HG02610 (cell line): ENCODE measurements around the gene RFWD3.

ENCODE experiments used
- ATAC-seq: cut with Tn5 transposase; IDR thresholded peaks from one replicate; pipeline ENCODE4 v1.9.1; 2021; ENCODE audit warnings: mild to moderate bottlenecking, moderate library complexity; ENCODE audit not compliant: unreplicated experiment

Gene RFWD3

DNA sequence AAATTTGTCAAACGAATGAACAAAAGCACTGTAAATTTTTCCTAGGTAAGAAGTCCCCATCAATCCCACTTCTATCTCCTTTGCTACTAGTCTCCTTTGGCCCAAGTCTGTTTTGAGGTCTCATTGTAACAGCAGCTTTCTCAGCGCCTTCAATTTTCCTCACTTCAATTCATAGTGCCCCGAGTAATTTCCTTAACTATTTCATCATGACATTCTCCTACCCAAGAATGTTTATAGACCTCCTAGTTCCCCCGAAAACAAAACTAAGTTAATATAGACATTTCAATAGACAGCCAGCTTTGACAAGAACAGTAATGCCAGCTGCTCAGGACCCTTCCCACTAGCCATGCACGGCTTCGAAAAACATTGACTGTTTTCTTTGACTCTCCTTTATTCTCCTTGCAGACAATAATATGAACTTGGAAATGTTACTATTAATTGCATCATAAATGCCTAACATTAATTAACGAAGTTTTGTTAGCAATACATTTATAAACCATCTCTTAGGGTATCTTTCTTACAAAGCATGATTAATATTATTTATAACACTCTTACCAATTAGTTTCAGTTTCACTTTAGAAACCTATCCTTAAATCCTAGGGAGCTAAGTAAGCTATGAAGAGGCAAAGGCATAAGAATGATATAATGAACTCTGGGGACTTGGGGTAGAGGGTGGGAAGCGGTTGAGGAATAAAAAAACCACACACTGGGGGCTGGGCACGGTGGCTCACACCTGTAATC is 82.6 kb downstream of the RFWD3 start:
- ATAC-seq = no peak

DNA sequence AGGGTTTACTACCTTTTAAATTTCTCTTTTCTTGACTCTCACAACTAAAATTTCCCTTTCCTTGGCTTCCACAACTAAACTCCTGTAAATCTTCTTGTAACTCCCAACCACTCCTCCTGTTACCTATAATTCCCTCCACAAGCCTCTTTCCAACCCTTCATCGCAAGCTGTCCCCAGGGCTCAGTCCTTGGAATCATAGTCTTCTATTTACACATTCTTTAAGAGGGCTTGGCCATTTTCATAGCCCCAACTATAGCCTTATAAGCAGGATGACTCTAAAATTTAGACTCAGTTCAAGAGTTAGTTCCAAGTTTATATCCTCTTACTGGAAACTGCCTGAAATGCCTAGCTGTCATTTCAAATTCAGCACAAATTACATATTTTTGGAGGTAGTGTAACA is 83.7 kb downstream of the RFWD3 start:
- ATAC-seq = no peak

DNA sequence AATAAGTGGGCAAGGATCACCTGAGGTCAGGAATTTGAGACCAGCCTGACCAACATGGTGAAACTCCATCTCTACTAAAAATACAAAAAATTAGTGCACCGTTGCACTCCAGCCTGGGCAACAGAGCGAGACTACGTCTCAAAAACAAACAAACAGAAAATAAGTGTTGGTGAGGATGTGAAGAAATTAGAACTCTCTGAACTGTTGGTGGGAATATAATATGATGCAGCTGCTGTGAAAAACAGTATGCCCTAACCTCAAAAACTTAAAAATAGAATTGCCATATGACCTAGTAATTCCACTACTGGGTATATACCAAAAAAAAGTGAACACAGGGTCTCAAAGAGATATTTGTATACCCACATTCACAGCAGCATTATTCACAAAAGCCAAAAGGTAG is 85.8 kb downstream of the RFWD3 start:
- peak; percentile 50 for ATAC-seq

DNA sequence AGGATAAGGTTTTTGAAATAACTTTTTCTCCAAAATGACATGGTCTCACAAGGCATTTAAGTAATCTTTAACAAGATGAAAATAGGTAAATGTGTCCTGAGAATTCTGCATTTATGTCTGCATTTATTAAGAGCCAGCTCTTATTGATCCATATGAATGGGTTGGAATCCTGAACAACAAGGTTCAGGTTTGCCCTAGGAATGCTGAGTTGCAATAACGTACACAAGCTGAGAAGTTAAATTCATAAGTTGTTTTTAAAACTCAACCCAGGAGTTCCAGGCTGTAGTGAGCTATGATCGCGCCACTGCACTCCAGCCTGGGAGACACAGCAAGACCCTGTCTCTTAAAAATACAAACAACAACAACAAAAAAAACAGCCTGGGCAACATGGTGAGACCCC is 87.8 kb downstream of the RFWD3 start:
- ATAC-seq = no peak

DNA sequence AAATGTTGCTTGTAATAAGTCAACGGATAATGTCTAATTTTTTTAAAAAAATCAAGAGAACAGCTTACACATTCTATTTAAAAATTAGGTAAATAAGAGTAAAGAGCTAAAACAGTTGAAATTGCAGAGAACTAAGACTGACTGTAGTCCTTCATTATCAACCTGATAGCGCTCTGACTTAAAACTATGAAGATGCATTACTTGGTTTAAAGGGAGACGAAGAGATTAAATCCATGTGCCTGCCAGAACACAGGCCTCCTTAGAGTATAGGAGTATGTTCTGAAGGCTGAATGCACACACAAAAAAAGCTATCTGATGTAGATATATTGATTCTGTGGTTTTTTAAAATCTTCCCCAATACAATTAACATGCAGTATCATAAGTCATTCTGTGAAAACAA is 88.2 kb downstream of the RFWD3 start:
- no peak for ATAC-seq

DNA sequence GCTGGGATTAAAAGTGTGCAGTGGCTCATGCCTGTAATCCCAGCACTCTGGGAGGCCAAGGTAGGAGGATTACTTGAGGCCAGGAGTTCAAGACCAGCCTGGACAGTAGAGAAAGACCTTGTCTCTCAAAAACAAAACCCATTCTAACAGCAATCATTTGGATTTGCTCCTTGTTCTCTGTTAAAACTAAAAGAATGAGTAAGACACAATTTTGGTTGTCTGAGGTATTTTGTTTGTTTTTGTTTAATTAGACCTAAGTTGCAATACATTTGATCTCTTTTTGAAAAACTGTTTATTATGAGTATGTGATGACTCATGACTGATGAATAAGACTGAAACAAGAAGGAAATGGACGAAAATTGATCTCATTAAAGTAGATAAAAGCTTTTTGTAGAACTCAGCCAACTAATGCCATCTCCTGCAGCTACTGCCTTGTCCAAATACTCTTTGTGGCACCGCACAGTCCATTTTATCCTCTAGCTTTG is 88.8 kb downstream of the RFWD3 start:
- peak; percentile 44 for ATAC-seq

DNA sequence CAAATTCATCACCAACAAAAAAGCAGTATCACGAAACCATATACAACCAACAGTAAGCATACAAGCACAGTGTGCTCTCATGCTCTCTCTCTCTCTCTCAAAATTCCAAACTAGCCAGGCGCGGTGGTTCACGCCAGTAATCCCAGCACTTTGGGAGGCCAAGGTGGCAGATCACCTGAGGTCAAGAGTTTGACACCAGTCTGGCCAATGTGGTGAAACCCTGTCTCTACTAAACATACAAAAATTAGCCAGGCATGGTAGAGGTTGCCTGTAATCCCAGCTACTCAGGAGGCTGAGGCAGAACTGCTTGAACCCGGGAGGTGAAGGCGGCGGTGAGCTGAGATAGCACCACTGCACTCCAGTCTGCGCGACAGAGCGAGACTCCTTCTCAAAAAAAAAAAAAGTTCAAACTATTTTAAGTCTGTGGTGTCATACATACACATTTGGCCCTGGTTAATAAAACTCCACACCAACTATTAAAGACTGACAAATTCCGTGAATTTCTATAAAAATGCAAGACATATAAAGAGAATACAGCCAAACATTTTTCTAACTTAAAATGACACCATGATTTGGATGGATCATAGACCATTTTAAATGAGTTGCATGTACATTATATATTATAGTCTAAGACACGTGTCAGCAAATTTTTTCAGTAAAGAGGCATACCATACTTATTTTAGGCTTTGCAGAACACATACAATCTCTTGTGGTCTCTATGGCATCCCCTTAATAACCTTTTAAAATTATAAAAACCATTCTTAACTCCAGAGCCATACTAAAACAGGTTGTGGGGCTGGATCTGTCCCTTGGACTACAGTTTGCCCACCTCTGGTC is 90.7 kb downstream of the RFWD3 start:
- ATAC-seq = no peak

DNA sequence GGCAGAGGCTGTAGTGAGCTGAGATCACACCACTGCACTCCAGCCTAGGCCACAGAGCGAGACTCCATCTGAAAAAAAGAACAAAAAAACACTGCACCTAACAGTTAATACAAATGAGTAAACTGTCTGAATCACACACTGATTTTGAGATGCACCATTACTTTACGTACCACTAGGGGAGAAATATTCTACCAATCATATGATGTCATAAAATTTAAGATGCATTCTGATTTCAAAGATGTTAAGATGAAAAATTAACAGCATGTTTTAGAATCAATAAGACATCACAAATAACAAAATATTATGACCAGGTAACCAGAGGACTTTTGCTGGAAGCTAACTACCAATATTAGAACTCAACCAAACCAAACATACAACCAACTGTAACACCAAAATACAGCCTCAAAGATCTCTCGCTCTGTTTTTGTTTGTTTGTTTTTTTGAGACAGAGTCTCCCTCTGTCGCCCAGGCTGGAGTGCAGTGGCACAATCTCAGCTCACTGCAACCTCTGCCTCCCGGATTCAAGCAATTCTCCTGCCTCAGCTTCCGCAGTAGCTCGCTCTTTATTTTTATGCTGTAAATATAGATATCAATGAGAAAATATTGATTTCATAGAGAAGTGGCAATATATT is 91.4 kb downstream of the RFWD3 start:
- ATAC-seq = no peak

DNA sequence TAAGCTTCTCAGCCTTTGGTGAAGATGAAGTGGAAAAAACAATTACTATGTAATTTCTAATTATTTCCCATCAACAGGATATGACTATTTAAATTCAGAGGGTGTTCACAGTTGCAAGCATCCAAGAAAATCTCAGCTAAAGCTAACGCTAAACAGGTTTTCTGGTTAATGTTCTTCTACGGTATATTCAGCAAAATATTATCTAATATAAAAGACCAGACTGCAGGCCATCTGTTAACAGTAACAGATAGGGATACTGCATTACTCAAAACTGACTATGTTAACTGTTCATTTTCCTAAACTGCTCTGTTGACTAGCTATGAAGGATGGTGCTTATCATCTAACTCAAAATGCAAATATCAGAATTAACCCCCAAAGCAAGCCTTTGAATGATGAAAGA is 92.5 kb downstream of the RFWD3 start:
- ATAC-seq = no peak

DNA sequence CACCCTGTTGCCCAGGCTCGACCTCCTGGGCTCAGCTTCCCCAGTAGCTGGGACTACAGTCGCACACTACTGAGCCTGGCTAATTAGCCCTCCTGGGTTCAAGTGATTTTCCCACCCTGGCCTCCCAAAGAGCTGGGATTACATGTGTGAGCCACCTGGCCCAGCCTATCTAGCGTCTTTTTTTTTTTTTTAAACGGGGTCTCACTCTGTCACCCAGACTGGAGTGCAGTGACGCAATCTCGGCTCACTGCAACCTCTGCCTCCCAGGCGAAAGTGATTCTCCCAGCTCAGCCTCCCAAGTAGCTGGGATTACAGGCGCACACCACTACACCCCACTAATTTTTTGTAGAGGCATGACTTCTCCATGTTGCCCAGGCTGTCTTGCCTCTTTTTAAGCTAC is 93.1 kb downstream of the RFWD3 start:
- no peak for ATAC-seq
